Lung (tissue), 12 donors: ENCODE results near the gene KIAA1755. TPM values are rescaled to one million over a fixed set of nuclear protein-coding genes. Genes with fewer than 3 reads are reported as not detected.

Experiments used
- ATAC-seq: fragments of 200-7000 bp; cut with Tn5 transposase; one replicate; pipeline ENCODE4 v1.9.1; 2020; ENCODE audit warnings: moderate number of reproducible peaks; ENCODE audit not compliant: insufficient read depth, low FRiP score
- DNase-seq, 3 donors: peaks; one replicate each; pipeline ENCODE4 v3.0.0-alpha.2; 2013 to 2017
- H3K27ac ChIP-seq, 2 donors: one replicate each; pipeline ENCODE4 v1.5.1; 2013; ENCODE audit warnings: mild to moderate bottlenecking in 2 of 2, moderate library complexity in 2 of 2, control low read depth in 1 of 2, inconsistent platforms in 1 of 2, low read depth in 1 of 2, low read length in 1 of 2
- H3K27me3 ChIP-seq, 3 donors: one replicate each; pipeline ENCODE4 v1.5.1; 2013; ENCODE audit warnings: low read length in 2 of 3; ENCODE audit not compliant: control insufficient read depth in 3 of 3, insufficient read depth in 3 of 3
- H3K36me3 ChIP-seq, 4 donors: one replicate each; pipeline ENCODE4 v1.5.1; 2013; ENCODE audit warnings: low read length in 4 of 4, mild to moderate bottlenecking in 1 of 4, moderate library complexity in 1 of 4; ENCODE audit not compliant: control insufficient read depth in 4 of 4, insufficient read depth in 4 of 4
- H3K4me1 ChIP-seq, 5 donors: one replicate each; pipeline ENCODE4 v1.5.1; 2013; ENCODE audit warnings: low read length in 5 of 5, mild to moderate bottlenecking in 2 of 5, moderate library complexity in 1 of 5; ENCODE audit not compliant: control insufficient read depth in 5 of 5, insufficient read depth in 5 of 5
- H3K4me3 ChIP-seq: one replicate; pipeline ENCODE4 v1.5.1; 2013; ENCODE audit warnings: mild to moderate bottlenecking, control low read depth, moderate library complexity
- H3K9ac ChIP-seq, 2 donors: one replicate each; pipeline ENCODE4 v1.5.1; 2013; ENCODE audit warnings: low read length in 2 of 2, control low read depth in 1 of 2; ENCODE audit not compliant: insufficient read depth in 1 of 2
- H3K9me3 ChIP-seq, 4 donors: one replicate each; pipeline ENCODE4 v1.5.1; 2013; ENCODE audit warnings: low read length in 3 of 4, mild to moderate bottlenecking in 1 of 4, moderate library complexity in 1 of 4; ENCODE audit not compliant: control insufficient read depth in 4 of 4, insufficient read depth in 3 of 4
- WGBS, 2 donors: extraction: QIAGEN DNeasy Blood & Tissue Kit; methylation state at CpG; one replicate each; pipeline ENCODE4 v1.1.7; 2013; 5-methylcytosine and 5-hydroxymethylcytosine counted together
- polyA plus RNA-seq, 2 donors: library from polyadenylated mRNA; stranded (reverse); fragments of 200-250 nt; gene quantifications; one replicate each; pipeline ENCODE4 v1.2.1, GENCODE V29; 2013
- total RNA-seq, 2 donors: library from RNA; depleted of rRNA in 1 of 2; stranded (reverse); fragments of >200 nt in 1 of 2; gene quantifications; one replicate each; pipeline ENCODE4 v1.2.1, GENCODE V29; 2014 to 2021
- TF ChIP-seq, protein P1 (sequence below): IDR thresholded peaks from 2 replicates; pipeline ENCODE4 v1.5.1; 2012; ENCODE audit warnings: mild to moderate bottlenecking; ENCODE audit errors: control extremely low read depth, extremely low read depth
- donor health status: control.
- donor health status: control.
- donor health status: Bipolar disorder and iron deficiency.
- donor health status: healthy.
- donor health status: DM: yes; HTN: yes; CAD: no.

KIAA1755 gene
- total and polyA plus RNA-seq, 4 donors = 0.33 to 2.0 (median 1.3) TPM

GRCh38 chr20:38167851-38168760 lies 92.4 kb downstream of the KIAA1755 start:
- DNase-seq = no peak
- Histone ChIP-seq H3K36me3 (no peaks in the 10 kb centered on the region), H3K9me3 (no peaks in the 10 kb centered on the region), H3K4me3 (no peak overlapping the region), H3K27me3 (no peaks in the 10 kb centered on the region), H3K27ac (peak overlapping the region in 1 of 2 donors; percentile 88), H3K4me1 (peaks cover 0 to 64% (median 14%) of the 10 kb centered on the region in 5 donors), H3K9ac (no peak overlapping the region)
- TF ChIP-seq, protein P1, sequence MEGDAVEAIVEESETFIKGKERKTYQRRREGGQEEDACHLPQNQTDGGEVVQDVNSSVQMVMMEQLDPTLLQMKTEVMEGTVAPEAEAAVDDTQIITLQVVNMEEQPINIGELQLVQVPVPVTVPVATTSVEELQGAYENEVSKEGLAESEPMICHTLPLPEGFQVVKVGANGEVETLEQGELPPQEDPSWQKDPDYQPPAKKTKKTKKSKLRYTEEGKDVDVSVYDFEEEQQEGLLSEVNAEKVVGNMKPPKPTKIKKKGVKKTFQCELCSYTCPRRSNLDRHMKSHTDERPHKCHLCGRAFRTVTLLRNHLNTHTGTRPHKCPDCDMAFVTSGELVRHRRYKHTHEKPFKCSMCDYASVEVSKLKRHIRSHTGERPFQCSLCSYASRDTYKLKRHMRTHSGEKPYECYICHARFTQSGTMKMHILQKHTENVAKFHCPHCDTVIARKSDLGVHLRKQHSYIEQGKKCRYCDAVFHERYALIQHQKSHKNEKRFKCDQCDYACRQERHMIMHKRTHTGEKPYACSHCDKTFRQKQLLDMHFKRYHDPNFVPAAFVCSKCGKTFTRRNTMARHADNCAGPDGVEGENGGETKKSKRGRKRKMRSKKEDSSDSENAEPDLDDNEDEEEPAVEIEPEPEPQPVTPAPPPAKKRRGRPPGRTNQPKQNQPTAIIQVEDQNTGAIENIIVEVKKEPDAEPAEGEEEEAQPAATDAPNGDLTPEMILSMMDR = no peak
- ATAC-seq = peak; percentile 12
- WGBS, 2 donors = 24 to 33% methylated on average over 7 of the region's 7 CpGs

DNA sequence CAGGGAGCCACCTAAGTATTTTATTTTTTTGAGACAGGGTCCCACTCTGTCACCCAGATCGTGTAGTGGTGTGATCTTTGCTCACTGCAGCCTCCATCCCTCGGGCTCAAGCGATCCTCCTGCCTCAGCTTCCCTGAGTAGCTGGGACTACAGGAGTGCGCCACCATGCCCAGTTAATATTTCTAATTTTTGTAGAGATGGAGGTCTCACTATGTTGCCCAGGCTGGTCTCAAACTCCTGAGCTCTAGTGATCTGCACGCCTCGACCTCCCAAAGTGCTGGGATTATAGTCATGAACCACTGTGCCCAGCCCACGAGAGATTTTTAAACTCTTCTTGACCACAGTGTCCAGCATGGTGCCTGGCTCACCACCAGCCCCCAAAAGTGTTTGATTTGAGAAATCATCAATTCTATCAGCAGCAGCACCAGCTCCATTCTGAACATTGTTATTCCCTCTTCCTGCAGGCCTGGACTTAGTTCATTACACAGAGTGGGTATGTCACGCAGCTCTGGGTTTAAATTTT lies 93.1 kb downstream of the KIAA1755 start:
- Histone ChIP-seq H3K36me3 (no peaks in the 10 kb centered on the region), H3K9ac (no peak overlapping the region), H3K9me3 (no peaks in the 10 kb centered on the region), H3K27me3 (no peaks in the 10 kb centered on the region), H3K27ac (peak overlapping the region in 1 of 2 donors; percentile 88), H3K4me3 (no peak overlapping the region), H3K4me1 (peaks cover 0 to 59% (median 14%) of the 10 kb centered on the region in 5 donors)
- 91 to 95% methylated on average over 8 of the region's 8 CpGs for WGBS, 2 donors
- ATAC-seq = no peak
- TF ChIP-seq, protein P1 = no peak
- no peak for DNase-seq

GRCh38 chr20:38166703-38167233 lies 93.8 kb downstream of the KIAA1755 start:
- no peaks in the 10 kb centered on the region for H3K9me3 ChIP-seq
- peak overlapping the region in 1 of 2 donors; percentile 20 for H3K27ac ChIP-seq
- no peak for ATAC-seq
- 74 to 85% methylated on average over 11 of the region's 11 CpGs for WGBS, 2 donors
- peaks cover 0 to 52% (median 14%) of the 10 kb centered on the region in 5 donors for H3K4me1 ChIP-seq
- no peak overlapping the region for H3K9ac ChIP-seq
- H3K4me3 ChIP-seq = no peak overlapping the region
- no peak for DNase-seq
- TF ChIP-seq, protein P1 = no peak
- no peaks in the 10 kb centered on the region for H3K27me3 ChIP-seq
- no peaks in the 10 kb centered on the region for H3K36me3 ChIP-seq
